ENCODE results near the gene MIB1. TPM values are rescaled to one million over a fixed set of nuclear protein-coding genes. Genes with fewer than 3 reads are reported as not detected.

Gene MIB1
- total RNA-seq (49.8 and 51.0 TPM in 2 replicates), polyA plus RNA-seq (14.2 and 22.3 TPM in 2 replicates), polyA minus RNA-seq (ENCODE audit: low replicate concordance) (9.9 and 13.1 TPM in 2 replicates)
- 11.0 and 16.3 TPM in 2 replicates for polyA plus RNA-seq (2012)

- TF ChIP-seq EZH2 (IDR thresholded peaks at IDR 0.05; ENCODE audit: low read length, missing control alignments) (no peak), CTCF (conservative IDR thresholded peaks at IDR 0.05 in 1 of 2, IDR thresholded peaks at IDR 0.05 in 1 of 2; ENCODE audit: low read depth in 1 of 2, low read length in 2 of 2) (no peak)
- H3K27ac ChIP-seq (ENCODE audit: insufficient read depth, low read length) = peak within 1 kb of the TSS; percentile 95
- no peaks in the 10 kb centered on the region for H3K9me3 ChIP-seq (ENCODE audit: control insufficient read depth, insufficient read depth, low read depth, low read length)
Observed at GRCh38 chr18:21740538-21741311, at the start of gene MIB1. Gene MIB1, plus strand, starts transcription at chr18:21740792. Its CDS starts 792 bp downstream, at chr18:21741584.

GRCh38 chr18:21693322-21693721 is 47.3 kb upstream of the MIB1 start:
- DNase-seq (ENCODE audit: low read depth in 2 of 2) = no peak
- no peaks in the 10 kb centered on the region for H4K20me1 ChIP-seq (ENCODE audit: control insufficient read depth, extremely low read depth, insufficient read depth, low read length)
- no peak overlapping the region for H2AFZ ChIP-seq (ENCODE audit: low read length)
- no peak overlapping the region for H3K27ac ChIP-seq (ENCODE audit: insufficient read depth, low read length)
- H3K4me2 ChIP-seq (ENCODE audit: extremely low read depth, insufficient read depth, low read length) = no peak overlapping the region
- no peaks in the 10 kb centered on the region for H3K9me3 ChIP-seq (ENCODE audit: control insufficient read depth, insufficient read depth, low read depth, low read length)
- no peak for TF ChIP-seq EZH2 (IDR thresholded peaks at IDR 0.05; ENCODE audit: low read length, missing control alignments)
- no peak for TF ChIP-seq CTCF (conservative IDR thresholded peaks at IDR 0.05 in 1 of 2, IDR thresholded peaks at IDR 0.05 in 1 of 2; ENCODE audit: low read depth in 1 of 2, low read length in 2 of 2)
- no peaks in the 10 kb centered on the region for H3K4me1 ChIP-seq (ENCODE audit: control insufficient read depth, extremely low read depth, insufficient read depth, low read length)
- H3K36me3 ChIP-seq (ENCODE audit: control insufficient read depth, insufficient read depth, low read length) = no peaks in the 10 kb centered on the region
- no peak overlapping the region for H3K4me3 ChIP-seq (replicated peaks in 1 of 4; ENCODE audit: control extremely low read depth in 1 of 4, insufficient read depth in 1 of 4, low read depth in 3 of 4, low read length in 4 of 4)
- H3K9ac ChIP-seq (ENCODE audit: insufficient read depth, low read length) = no peak overlapping the region
- H3K27me3 ChIP-seq (ENCODE audit: control insufficient read depth, insufficient read depth, low read length) = no peaks in the 10 kb centered on the region
- H3K79me2 ChIP-seq (ENCODE audit: control insufficient read depth, insufficient read depth, low read length) = no peaks in the 10 kb centered on the region

More at GRCh38 chr18:21740538-21741311, at the start of gene MIB1:
- H3K79me2 ChIP-seq (ENCODE audit: control insufficient read depth, insufficient read depth, low read length) = peaks cover 30% of the 10 kb centered on the region
- H3K9ac ChIP-seq (ENCODE audit: insufficient read depth, low read length) = peak within 1 kb of the TSS; percentile 98
- peak within 1 kb of the TSS; percentile 78 to 89 (median 88) for H3K4me3 ChIP-seq (replicated peaks in 1 of 4; ENCODE audit: control extremely low read depth in 1 of 4, insufficient read depth in 1 of 4, low read depth in 3 of 4, low read length in 4 of 4)
- peak within 1 kb of the TSS; percentile 93 for H3K4me2 ChIP-seq (ENCODE audit: extremely low read depth, insufficient read depth, low read length)
- no peaks in the 10 kb centered on the region for H4K20me1 ChIP-seq (ENCODE audit: control insufficient read depth, extremely low read depth, insufficient read depth, low read length)
- peak; percentile 93 to 96 for DNase-seq (ENCODE audit: low read depth in 2 of 2)
- H3K4me1 ChIP-seq (ENCODE audit: control insufficient read depth, extremely low read depth, insufficient read depth, low read length) = no peaks in the 10 kb centered on the region
- H3K36me3 ChIP-seq (ENCODE audit: control insufficient read depth, insufficient read depth, low read length) = no peaks in the 10 kb centered on the region
- no peaks in the 10 kb centered on the region for H3K27me3 ChIP-seq (ENCODE audit: control insufficient read depth, insufficient read depth, low read length)
- H2AFZ ChIP-seq (ENCODE audit: low read length) = peak within 1 kb of the TSS; percentile 85

- no peak for DNase-seq (ENCODE audit: low read depth in 2 of 2)
Observed at GRCh38 chr18:21700528-21701075, 40.0 kb upstream of the MIB1 start.

More at GRCh38 chr18:21700528-21701075, 40.0 kb upstream of the MIB1 start:
- no peak overlapping the region for H3K4me2 ChIP-seq (ENCODE audit: extremely low read depth, insufficient read depth, low read length)
- no peaks in the 10 kb centered on the region for H3K9me3 ChIP-seq (ENCODE audit: control insufficient read depth, insufficient read depth, low read depth, low read length)
- no peaks in the 10 kb centered on the region for H4K20me1 ChIP-seq (ENCODE audit: control insufficient read depth, extremely low read depth, insufficient read depth, low read length)
- H2AFZ ChIP-seq (ENCODE audit: low read length) = no peak overlapping the region
- no peak overlapping the region for H3K27ac ChIP-seq (ENCODE audit: insufficient read depth, low read length)
- H3K4me1 ChIP-seq (ENCODE audit: control insufficient read depth, extremely low read depth, insufficient read depth, low read length) = peaks cover 4% of the 10 kb centered on the region
- H3K27me3 ChIP-seq (ENCODE audit: control insufficient read depth, insufficient read depth, low read length) = no peaks in the 10 kb centered on the region
- no peaks in the 10 kb centered on the region for H3K79me2 ChIP-seq (ENCODE audit: control insufficient read depth, insufficient read depth, low read length)
- H3K4me3 ChIP-seq (replicated peaks in 1 of 4; ENCODE audit: control extremely low read depth in 1 of 4, insufficient read depth in 1 of 4, low read depth in 3 of 4, low read length in 4 of 4) = no peak overlapping the region
- no peaks in the 10 kb centered on the region for H3K36me3 ChIP-seq (ENCODE audit: control insufficient read depth, insufficient read depth, low read length)
- TF ChIP-seq CTCF (conservative IDR thresholded peaks at IDR 0.05 in 1 of 2, IDR thresholded peaks at IDR 0.05 in 1 of 2; ENCODE audit: low read depth in 1 of 2, low read length in 2 of 2) = no peak
- TF ChIP-seq EZH2 (IDR thresholded peaks at IDR 0.05; ENCODE audit: low read length, missing control alignments) = no peak
- no peak overlapping the region for H3K9ac ChIP-seq (ENCODE audit: insufficient read depth, low read length)

All from fibroblast of lung (primary cell).